Muscle of arm (tissue), 14 donors: Measurements from ENCODE around the gene WFDC13. TPM values are rescaled to one million over a fixed set of nuclear protein-coding genes. Genes with fewer than 3 reads are reported as not detected.
"Not testable (repeated sequence)": the region's sequence is repeated elsewhere in the genome, so short reads cannot be mapped to it uniquely, and the experiment has no call there.

Experiments used
- DNase-seq: peaks from one replicate; pipeline ENCODE4 v3.0.0-alpha.2; 2013
- long read RNA-seq, 11 donors: transcript quantifications; one replicate each; lab custom pipeline, GENCODE V29; 2026
- polyA plus RNA-seq, 12 donors: library from polyadenylated mRNA; unstranded; fragments of 120-200 nt; gene quantifications; one replicate each; pipeline ENCODE4 v1.2.1, GENCODE V29; 2013; ENCODE audit not compliant: insufficient read length in 12 of 12

WFDC13 gene
- polyA plus RNA-seq, result under 1 TPM in 1 of 12 donors, not detected in 11; 0.13 TPM
- long read RNA-seq, donor 1, result 0 reads
- long read RNA-seq, donor 2, result 0 reads
- long read RNA-seq, donor 3, result 0 reads
- long read RNA-seq, donor 4, result 0 reads
- long read RNA-seq, donor 5, result 0 reads
- long read RNA-seq, donor 6, result 0 reads
- long read RNA-seq, donor 7, result 0 reads
- long read RNA-seq, donor 8, result 0 reads
- long read RNA-seq, donor 9, result 0 reads
- long read RNA-seq, donor 10, result 0 reads
- long read RNA-seq, donor 11, result 0 reads

- no peak for DNase-seq
Measured at GRCh38 chr20:45701873-45702272, at the start of gene WFDC13. WFDC13 (plus strand) TSS chr20:45702038; CDS start chr20:45702124, 86 bp downstream.

- not testable (repeated sequence) for DNase-seq
Measured at GRCh38 chr20:45657038-45657437, 44.8 kb upstream of the WFDC13 start.

GRCh38 chr20:45670139-45670538 is 31.7 kb upstream of the WFDC13 start, which contains the start of gene WFDC11:
WFDC11 (minus strand) TSS chr20:45670239; CDS start chr20:45650600, 19,639 bp downstream.
- DNase-seq, result no peak

- DNase-seq, result no peak
Measured at GRCh38 chr20:45672765-45673164, 29.1 kb upstream of the WFDC13 start.

GRCh38 chr20:45679650-45680049 is 22.2 kb upstream of the WFDC13 start:
- DNase-seq, result no peak

GRCh38 chr20:45685896-45686295 is 15.9 kb upstream of the WFDC13 start:
- no peak for DNase-seq

- DNase-seq, result not testable (repeated sequence)
Measured at GRCh38 chr20:45693346-45693745, 8.5 kb upstream of the WFDC13 start.

- DNase-seq, result no peak
Measured at GRCh38 chr20:45695496-45695895, 6.3 kb upstream of the WFDC13 start.

- no peak for DNase-seq
Measured at GRCh38 chr20:45701104-45701503, 734 bp upstream of the WFDC13 start.

GRCh38 chr20:45704969-45705637 is 3.3 kb downstream of the WFDC13 start, which contains the start of gene WFDC10B:
WFDC10B (minus strand) TSS chr20:45705019; CDS start chr20:45685992, 19,027 bp downstream.
- peak; percentile 1 for DNase-seq

- DNase-seq, result not testable (repeated sequence)
Measured at GRCh38 chr20:45716141-45716688, 14.4 kb downstream of the WFDC13 start.

- no peak for DNase-seq
Measured at GRCh38 chr20:45722047-45722446, 20.2 kb downstream of the WFDC13 start, which contains the start of gene SPINT4. SPINT4 (plus strand) TSS chr20:45722347; CDS start chr20:45722368, 21 bp downstream.

GRCh38 chr20:45725134-45725533 is 23.3 kb downstream of the WFDC13 start:
- DNase-seq, result no peak

- DNase-seq, result no peak
Measured at GRCh38 chr20:45727044-45727443, 25.2 kb downstream of the WFDC13 start.

- no peak for DNase-seq
Measured at GRCh38 chr20:45732199-45732598, 30.4 kb downstream of the WFDC13 start.

GRCh38 chr20:45735552-45735951 is 33.7 kb downstream of the WFDC13 start:
- no peak for DNase-seq

GRCh38 chr20:45735988-45736387 is 34.1 kb downstream of the WFDC13 start:
- no peak for DNase-seq

- DNase-seq, result no peak
Measured at GRCh38 chr20:45742596-45742995, 40.8 kb downstream of the WFDC13 start.

GRCh38 chr20:45745015-45745414 is 43.2 kb downstream of the WFDC13 start:
- no peak for DNase-seq

GRCh38 chr20:45751721-45752120 is 49.9 kb downstream of the WFDC13 start:
- DNase-seq, result no peak

- no peak for DNase-seq
Measured at GRCh38 chr20:45752746-45753145, 50.9 kb downstream of the WFDC13 start.

GRCh38 chr20:45758096-45758495 is 56.3 kb downstream of the WFDC13 start:
- DNase-seq, result no peak
